ENCODE measurements around the gene TAS2R46. TPM values are rescaled to one million over a fixed set of nuclear protein-coding genes. Genes with fewer than 3 reads are reported as not detected.

Gene TAS2R46
- total and polyA plus RNA-seq, 2 donors (not counting 3 experiments of a cell fraction or from before 2014, with no cell fraction given): 0.14 to 1.4 TPM

DNA sequence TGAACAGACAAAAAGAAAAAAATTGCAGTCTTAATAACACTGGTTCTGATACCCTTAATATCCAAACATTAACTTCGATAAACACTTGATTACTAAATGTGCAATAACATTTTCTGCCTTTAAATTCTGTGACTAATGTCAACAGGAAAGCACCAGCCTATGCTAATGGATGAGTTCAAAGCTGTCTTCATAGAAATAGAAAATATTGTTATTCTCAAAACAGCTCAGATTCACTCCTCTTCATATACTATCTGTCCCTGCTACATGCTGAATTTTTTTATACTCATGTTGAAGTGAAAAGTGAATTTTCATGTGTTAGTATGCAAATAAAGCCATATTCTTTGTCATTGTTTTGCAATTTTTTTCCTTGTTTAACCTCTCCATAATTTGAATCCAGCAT lies 16.2 kb upstream of the TAS2R46 start:
- no peaks in the 10 kb centered on the region for H3K9me3 ChIP-seq (replicated peaks; ENCODE audit: control insufficient read depth, insufficient read depth, low read length)
- no peaks in the 10 kb centered on the region for H3K79me2 ChIP-seq (ENCODE audit: control insufficient read depth, insufficient read depth, low read length)
- no TSS peak for BruUV-seq (replicated peaks)
- H3K27ac ChIP-seq (ENCODE audit: insufficient read depth, low read depth, low read length): no peak overlapping the region
- ChIA-PET POLR2A (no interaction called here), CTCF (no interaction called here)
- H3K4me3 ChIP-seq (replicated peaks in 1 of 3; ENCODE audit: insufficient read depth in 1 of 3, low read depth in 1 of 3, low read length in 3 of 3): no peak overlapping the region
- no peak overlapping the region for H2AFZ ChIP-seq (ENCODE audit: low read depth, low read length)
- H3K36me3 ChIP-seq (ENCODE audit: control insufficient read depth in 2 of 2, extremely low read depth in 1 of 2, insufficient read depth in 2 of 2, low read length in 2 of 2): no peaks in the 10 kb centered on the region
- H3K4me1 ChIP-seq (ENCODE audit: control insufficient read depth, extremely low read depth, insufficient read depth, low read length): no peaks in the 10 kb centered on the region
- H4K20me1 ChIP-seq (replicated peaks; ENCODE audit: control insufficient read depth, extremely low read depth, insufficient read depth, low read length): no peaks in the 10 kb centered on the region
- H3K9ac ChIP-seq (replicated peaks; ENCODE audit: extremely low read depth, insufficient read depth, low read length): no peak overlapping the region
- no peak overlapping the region for H3K4me2 ChIP-seq (ENCODE audit: insufficient read depth, low read length)
- DNase-seq (ENCODE audit: low read depth, low spot score) (no peak), FAIRE-seq (no peak)
- no peaks in the 10 kb centered on the region for H3K27me3 ChIP-seq (ENCODE audit: control insufficient read depth in 2 of 2, insufficient read depth in 2 of 2, low read length in 2 of 2)
- no peaks in the 10 kb centered on the region for H3K9me1 ChIP-seq (replicated peaks; ENCODE audit: control insufficient read depth, extremely low read depth, insufficient read depth, low read length)
- dilution Hi-C loops (cut with MboI; ENCODE audit: extremely low pct_ligation_motif_present, low sequenced_read_pairs) (no loop called here), intact Hi-C loops (cut with micrococcal nuclease) (no loop called here)
- no peak for TF ChIP-seq JUN (IDR thresholded peaks at IDR 0.05; ENCODE audit: borderline replicate concordance, insufficient read depth, insufficient read length, low read depth)
- TF ChIP-seq, protein P1, sequence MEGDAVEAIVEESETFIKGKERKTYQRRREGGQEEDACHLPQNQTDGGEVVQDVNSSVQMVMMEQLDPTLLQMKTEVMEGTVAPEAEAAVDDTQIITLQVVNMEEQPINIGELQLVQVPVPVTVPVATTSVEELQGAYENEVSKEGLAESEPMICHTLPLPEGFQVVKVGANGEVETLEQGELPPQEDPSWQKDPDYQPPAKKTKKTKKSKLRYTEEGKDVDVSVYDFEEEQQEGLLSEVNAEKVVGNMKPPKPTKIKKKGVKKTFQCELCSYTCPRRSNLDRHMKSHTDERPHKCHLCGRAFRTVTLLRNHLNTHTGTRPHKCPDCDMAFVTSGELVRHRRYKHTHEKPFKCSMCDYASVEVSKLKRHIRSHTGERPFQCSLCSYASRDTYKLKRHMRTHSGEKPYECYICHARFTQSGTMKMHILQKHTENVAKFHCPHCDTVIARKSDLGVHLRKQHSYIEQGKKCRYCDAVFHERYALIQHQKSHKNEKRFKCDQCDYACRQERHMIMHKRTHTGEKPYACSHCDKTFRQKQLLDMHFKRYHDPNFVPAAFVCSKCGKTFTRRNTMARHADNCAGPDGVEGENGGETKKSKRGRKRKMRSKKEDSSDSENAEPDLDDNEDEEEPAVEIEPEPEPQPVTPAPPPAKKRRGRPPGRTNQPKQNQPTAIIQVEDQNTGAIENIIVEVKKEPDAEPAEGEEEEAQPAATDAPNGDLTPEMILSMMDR (IDR thresholded peaks at IDR 0.05; ENCODE audit: extremely low read depth in 1 of 2, insufficient read depth in 1 of 2, low read depth in 1 of 2, low read length in 2 of 2): no peak
- TF ChIP-seq FOS (IDR thresholded peaks at IDR 0.05; ENCODE audit: borderline replicate concordance, insufficient read depth, low read length): no peak
- TF ChIP-seq GATA2 (IDR thresholded peaks at IDR 0.05; ENCODE audit: insufficient read depth, insufficient read length, low read depth, low read length): no peak
- no peak for TF ChIP-seq MYC (IDR thresholded peaks at IDR 0.05; ENCODE audit: low read depth, low read length)
- no peak for TF ChIP-seq POLR2A (IDR thresholded peaks at IDR 0.05; ENCODE audit: low read depth, low read length)
- TF ChIP-seq, protein P2, sequence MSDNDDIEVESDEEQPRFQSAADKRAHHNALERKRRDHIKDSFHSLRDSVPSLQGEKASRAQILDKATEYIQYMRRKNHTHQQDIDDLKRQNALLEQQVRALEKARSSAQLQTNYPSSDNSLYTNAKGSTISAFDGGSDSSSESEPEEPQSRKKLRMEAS (IDR thresholded peaks at IDR 0.05; ENCODE audit: insufficient read depth, insufficient read length): no peak
- no peak for TF ChIP-seq EZH2 (IDR thresholded peaks at IDR 0.05; ENCODE audit: borderline replicate concordance, low read depth, low read length, severe bottlenecking)
- TF ChIP-seq POLR2AphosphoS5 (IDR thresholded peaks at IDR 0.05; ENCODE audit: insufficient read depth, low read depth, low read length): no peak
